ENCODE results near the gene PHRF1. TPM values are rescaled to one million over a fixed set of nuclear protein-coding genes. Genes with fewer than 3 reads are reported as not detected.

PHRF1 gene
- total and polyA plus RNA-seq, 12 donors, result 8.7 to 62.3 (median 26.1) TPM

DNA sequence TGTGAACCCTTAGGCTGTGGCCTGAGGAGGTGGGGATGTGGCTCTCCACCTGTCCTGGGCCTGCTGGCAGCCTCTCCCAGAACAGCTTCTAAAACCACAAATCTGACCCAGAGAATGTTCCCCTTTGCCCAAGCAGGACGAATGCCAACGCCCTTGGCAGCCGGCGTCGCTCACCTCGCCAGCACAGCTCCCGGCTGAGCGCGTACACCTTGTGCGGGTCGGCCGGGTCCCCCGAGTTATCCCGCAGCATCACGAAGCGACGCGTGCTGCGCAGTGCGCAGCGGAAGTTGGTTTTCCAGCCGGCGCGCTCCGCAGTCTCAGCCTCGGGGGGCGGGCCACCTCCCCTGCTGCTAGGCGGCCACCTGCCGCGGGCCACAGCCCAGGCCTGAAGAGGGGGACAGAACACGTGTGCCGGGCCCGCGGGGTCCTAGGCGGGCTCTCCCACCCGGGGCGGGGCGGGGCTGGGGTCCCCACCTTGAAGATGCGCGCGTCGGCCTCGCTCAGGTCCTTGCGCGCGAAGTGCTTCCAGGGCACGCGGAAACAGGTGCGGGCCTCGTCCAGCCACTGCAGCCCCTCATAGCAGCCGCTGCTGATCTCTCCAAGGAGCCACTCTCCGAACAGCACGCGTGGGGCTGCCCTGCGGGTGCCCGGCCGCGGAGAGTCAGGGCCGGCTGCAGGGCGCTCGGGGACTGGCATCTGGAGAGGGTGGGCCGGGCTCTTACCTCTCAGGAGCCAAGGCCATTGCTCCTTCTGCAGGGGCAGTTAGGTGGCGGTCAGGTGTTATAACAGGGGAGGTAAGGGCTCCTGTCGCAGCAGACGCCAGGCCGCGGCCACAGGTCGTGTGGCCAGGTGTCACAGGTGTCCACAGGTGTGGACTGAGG lies 38.6 kb downstream of the PHRF1 start:
- peak overlapping the region in 4 of 5 donors; percentile 66 to 98 (median 86) for H3K27ac ChIP-seq
- H3K9me3 ChIP-seq (replicated peaks in 1 of 3), result no peaks in the 10 kb centered on the region
- TF ChIP-seq, protein P1, sequence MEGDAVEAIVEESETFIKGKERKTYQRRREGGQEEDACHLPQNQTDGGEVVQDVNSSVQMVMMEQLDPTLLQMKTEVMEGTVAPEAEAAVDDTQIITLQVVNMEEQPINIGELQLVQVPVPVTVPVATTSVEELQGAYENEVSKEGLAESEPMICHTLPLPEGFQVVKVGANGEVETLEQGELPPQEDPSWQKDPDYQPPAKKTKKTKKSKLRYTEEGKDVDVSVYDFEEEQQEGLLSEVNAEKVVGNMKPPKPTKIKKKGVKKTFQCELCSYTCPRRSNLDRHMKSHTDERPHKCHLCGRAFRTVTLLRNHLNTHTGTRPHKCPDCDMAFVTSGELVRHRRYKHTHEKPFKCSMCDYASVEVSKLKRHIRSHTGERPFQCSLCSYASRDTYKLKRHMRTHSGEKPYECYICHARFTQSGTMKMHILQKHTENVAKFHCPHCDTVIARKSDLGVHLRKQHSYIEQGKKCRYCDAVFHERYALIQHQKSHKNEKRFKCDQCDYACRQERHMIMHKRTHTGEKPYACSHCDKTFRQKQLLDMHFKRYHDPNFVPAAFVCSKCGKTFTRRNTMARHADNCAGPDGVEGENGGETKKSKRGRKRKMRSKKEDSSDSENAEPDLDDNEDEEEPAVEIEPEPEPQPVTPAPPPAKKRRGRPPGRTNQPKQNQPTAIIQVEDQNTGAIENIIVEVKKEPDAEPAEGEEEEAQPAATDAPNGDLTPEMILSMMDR (IDR thresholded peaks at IDR 0.05), result no peak
- no peak for TF ChIP-seq POLR2A (IDR thresholded peaks at IDR 0.05)
- DNase-seq, result peak in 1 of 7 donors; percentile 56
- peak overlapping the region in 3 of 4 donors; percentile 23 to 66 (median 28) for H3K4me3 ChIP-seq
- intact Hi-C loops (cut with DNase I), result loop anchor here in 1 of 2 donors (5.0 kb wide), 1 partner anchor 58 kb away; no protein-coding TSS in a partner anchor
- H3K27me3 ChIP-seq, result no peaks in the 10 kb centered on the region
- peaks cover 0 to 14% of the 10 kb centered on the region in 2 donors for H3K4me1 ChIP-seq (replicated peaks in 1 of 2)
- WGBS, 4 donors, result 64 to 89% (median 73%) methylated on average over 21 to 68 of the region's 68 CpGs
- peaks cover 0 to 41% of the 10 kb centered on the region in 2 donors for H3K36me3 ChIP-seq (replicated peaks in 1 of 2)

DNA sequence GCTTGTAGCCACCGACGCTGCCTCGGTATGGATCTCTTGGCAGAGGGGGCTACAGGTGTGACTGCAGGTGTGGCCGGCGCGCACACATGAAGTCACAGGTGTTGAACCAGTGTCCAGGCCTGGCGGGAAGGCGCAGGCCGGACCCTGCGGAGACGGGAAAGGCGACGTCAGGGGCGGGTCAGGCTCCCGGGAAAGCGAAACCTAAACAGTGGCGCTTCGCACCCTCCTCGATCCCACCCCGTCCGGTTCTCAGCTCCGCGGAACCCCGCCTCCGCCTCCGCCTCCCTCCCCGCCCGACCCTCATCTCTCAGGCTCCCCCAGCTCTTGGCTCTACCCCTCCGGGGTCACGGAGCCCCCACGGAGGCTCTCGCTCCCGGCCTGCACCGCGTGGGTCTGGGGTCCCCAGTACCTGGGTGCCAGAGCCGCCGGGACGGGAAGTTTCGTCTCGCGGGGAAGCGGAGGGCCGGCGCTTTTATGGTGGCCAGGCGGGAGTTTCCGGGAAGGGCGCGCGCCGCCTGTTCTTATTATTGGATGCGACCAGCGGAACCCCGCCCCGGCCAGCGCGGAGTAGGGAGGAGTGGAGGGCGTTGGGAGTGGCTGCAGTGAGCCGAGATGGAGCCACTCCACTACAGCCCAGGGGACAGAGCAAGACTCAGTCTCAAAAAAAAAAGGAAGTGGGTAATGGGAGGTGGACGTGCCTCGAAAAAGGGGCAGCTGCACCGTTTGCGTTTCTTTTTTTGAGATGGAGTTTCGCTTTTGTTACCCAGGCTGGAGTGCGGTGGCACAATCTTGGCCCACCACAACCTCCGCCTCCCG lies 39.4 kb downstream of the PHRF1 start, which contains the start of gene IRF7:
Gene IRF7 (minus strand): TSS at position 447 of the 816 bp plus-strand sequence. CDS start 586 bp downstream, outside the sequence.
- Histone ChIP-seq H3K27ac (peak within 1 kb of the TSS; percentile 41 to 98 (median 84)), H3K27me3 (no peaks in the 10 kb centered on the region), H3K36me3 (replicated peaks in 1 of 2) (peaks cover 0 to 32% of the 10 kb centered on the region in 2 donors), H3K4me3 (peak within 1 kb of the TSS in 3 of 4 donors; percentile 28 to 66 (median 35)), H3K4me1 (replicated peaks in 1 of 2) (peaks cover 0 to 14% of the 10 kb centered on the region in 2 donors), H3K9me3 (replicated peaks in 1 of 3) (no peaks in the 10 kb centered on the region)
- DNase-seq, result peak; percentile 80 to 96 (median 88)
- TF ChIP-seq, protein P1 (IDR thresholded peaks at IDR 0.05), result no peak
- peak; percentile 57 to 81 for TF ChIP-seq POLR2A (IDR thresholded peaks at IDR 0.05)
- intact Hi-C loops (cut with DNase I), result no loop called here
- WGBS, 4 donors, result 33 to 54% (median 49%) methylated on average over 23 to 66 of the region's 66 CpGs

DNA sequence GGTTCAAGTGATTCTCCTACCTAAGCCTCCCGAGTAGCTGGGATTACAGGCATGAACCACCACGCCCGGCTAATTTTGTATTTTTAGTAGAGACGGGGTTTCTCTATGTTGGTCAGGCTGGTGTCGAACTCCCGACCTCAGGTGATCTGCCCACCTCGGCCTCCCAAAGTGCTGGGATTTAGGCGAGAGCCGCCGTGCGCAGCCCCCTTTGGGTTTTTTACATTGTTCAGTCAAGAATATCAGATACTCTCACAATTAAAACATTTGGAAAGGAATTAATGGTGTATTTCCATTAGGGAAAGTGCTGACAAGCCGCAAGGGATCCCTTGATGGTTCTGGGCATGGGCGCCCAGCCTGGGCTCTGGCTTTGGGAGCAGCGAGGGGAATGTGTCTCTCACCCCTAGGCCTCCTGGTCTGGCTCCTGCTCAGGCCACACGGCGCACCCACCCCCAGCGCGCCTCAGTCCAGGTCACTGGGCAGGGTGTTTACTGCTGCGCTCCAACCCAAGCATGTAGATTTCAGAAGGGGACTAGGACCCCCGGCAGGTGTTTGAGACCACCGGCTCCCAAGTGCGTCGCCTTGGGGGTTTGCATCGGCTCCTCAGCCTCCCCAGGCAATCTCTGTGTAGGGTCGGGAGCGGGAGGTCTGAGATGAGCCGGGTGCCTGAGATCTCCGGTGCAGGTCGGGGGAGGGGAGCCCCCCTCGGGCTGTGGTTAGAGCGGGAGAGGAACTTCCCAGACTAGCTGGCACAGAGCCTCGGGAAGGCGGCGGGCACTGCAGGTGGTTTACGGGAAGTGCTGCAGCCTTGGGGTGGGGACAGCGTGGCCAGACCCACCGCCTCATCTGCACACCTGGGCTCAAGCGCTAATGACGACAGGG lies 40.3 kb downstream of the PHRF1 start:
- WGBS, 4 donors, result 81 to 91% (median 85%) methylated on average over 27 to 39 of the region's 39 CpGs
- no peak for TF ChIP-seq POLR2A (IDR thresholded peaks at IDR 0.05)
- TF ChIP-seq, protein P1 (IDR thresholded peaks at IDR 0.05), result no peak
- H3K4me3 ChIP-seq, result peak overlapping the region in 1 of 4 donors; percentile 66
- H3K27me3 ChIP-seq, result no peaks in the 10 kb centered on the region
- H3K27ac ChIP-seq, result peak overlapping the region in 3 of 5 donors; percentile 14 to 98 (median 87)
- intact Hi-C loops (cut with DNase I), result no loop called here
- peaks cover 0 to 14% of the 10 kb centered on the region in 2 donors for H3K4me1 ChIP-seq (replicated peaks in 1 of 2)
- peaks cover 0 to 24% of the 10 kb centered on the region in 2 donors for H3K36me3 ChIP-seq (replicated peaks in 1 of 2)
- DNase-seq, result peak in 2 of 7 donors; percentile 32 to 42
- no peaks in the 10 kb centered on the region for H3K9me3 ChIP-seq (replicated peaks in 1 of 3)

All from adrenal gland (tissue), 12 donors.